NCI-H1417 (cell line): Measurements from ENCODE around the gene PAXX.

ENCODE experiments used
- DNase-seq, 3 experiments: peaks; one replicate each; lab custom pipeline; 2025; lab: John Stamatoyannopoulos, UW

PAXX gene

GRCh38 chr9:136952876-136953770 is 39.1 kb upstream of the PAXX start:
- DNase-seq: no peak

- no peak for DNase-seq
These were observed 38.4 kb upstream of the PAXX start for GRCh38 chr9:136953771-136954269.

GRCh38 chr9:136954270-136955083 is 37.7 kb upstream of the PAXX start:
- no peak for DNase-seq

- DNase-seq: no peak
These were observed 36.9 kb upstream of the PAXX start for GRCh38 chr9:136955202-136955942.

GRCh38 chr9:136955943-136956335 is 36.3 kb upstream of the PAXX start:
- no peak for DNase-seq

- DNase-seq: no peak
These were observed 35.6 kb upstream of the PAXX start for GRCh38 chr9:136956604-136957003.

GRCh38 chr9:136957461-136957860 is 34.8 kb upstream of the PAXX start:
- no peak for DNase-seq

GRCh38 chr9:136957901-136958300 is 34.3 kb upstream of the PAXX start:
- DNase-seq: no peak

- no peak for DNase-seq
These were observed 33.7 kb upstream of the PAXX start for GRCh38 chr9:136958473-136958872.

GRCh38 chr9:136958898-136959850 is 33.0 kb upstream of the PAXX start:
- no peak for DNase-seq

GRCh38 chr9:136960212-136960937 is 31.8 kb upstream of the PAXX start:
- DNase-seq: no peak

GRCh38 chr9:136960938-136961275 is 31.3 kb upstream of the PAXX start:
- DNase-seq: no peak

GRCh38 chr9:136961279-136962065 is 30.8 kb upstream of the PAXX start:
- DNase-seq: no peak

GRCh38 chr9:136962163-136962562 is 30.1 kb upstream of the PAXX start:
- DNase-seq: no peak

GRCh38 chr9:136962701-136963248 is 29.4 kb upstream of the PAXX start:
- DNase-seq: no peak

- no peak for DNase-seq
These were observed 28.9 kb upstream of the PAXX start for GRCh38 chr9:136963341-136963740.

- no peak for DNase-seq
These were observed 28.5 kb upstream of the PAXX start for GRCh38 chr9:136963751-136964150.

- DNase-seq: peak; percentile 16 to 72 (median 44)
These were observed 28.0 kb upstream of the PAXX start for GRCh38 chr9:136964171-136964689.

GRCh38 chr9:136964833-136965422 is 27.3 kb upstream of the PAXX start:
- DNase-seq: no peak
